Measurements from ENCODE around the gene TXNL4A. TPM values are rescaled to one million over a fixed set of nuclear protein-coding genes. Genes with fewer than 3 reads are reported as not detected.
A peak's percentile ranks its signal among the peaks of the same experiment; 100 is the strongest.

Gene TXNL4A
- total and polyA plus RNA-seq, 12 donors: 26.5 to 148 (median 91.5) TPM

- DNase-seq: peak in 6 of 7 donors; percentile 40 to 73 (median 53)
- Histone ChIP-seq H3K4me3 (no peak overlapping the region), H3K9me3 (replicated peaks in 1 of 3) (peaks cover 8 to 23% (median 10%) of the 10 kb centered on the region in 3 donors), H3K27me3 (no peaks in the 10 kb centered on the region), H3K36me3 (replicated peaks in 1 of 2) (no peaks in the 10 kb centered on the region), H3K27ac (peak overlapping the region in 2 of 5 donors; percentile 29 to 66), H3K4me1 (replicated peaks in 1 of 2) (peaks cover 0 to 17% of the 10 kb centered on the region in 2 donors)
- TF ChIP-seq CTCF (IDR thresholded peaks at IDR 0.05): no peak
- intact Hi-C loops (cut with DNase I): loop anchor here in 1 of 2 donors (10.0 kb wide), 1 partner anchor 60 kb away; no protein-coding TSS in a partner anchor
- 62 to 79% (median 67%) methylated on average over 8 of the region's 8 CpGs for WGBS, 4 donors
These were observed 53.9 kb downstream of the TXNL4A start for GRCh38 chr18:79934311-79935097.

GRCh38 chr18:79933765-79934164, 54.6 kb downstream of the TXNL4A start:
- WGBS, 4 donors: 78 to 84% (median 82%) methylated on average over 10 of the region's 10 CpGs
- Histone ChIP-seq H3K4me3 (no peak overlapping the region), H3K27ac (peak overlapping the region in 1 of 5 donors; percentile 66), H3K36me3 (replicated peaks in 1 of 2) (no peaks in the 10 kb centered on the region), H3K4me1 (replicated peaks in 1 of 2) (peaks cover 0 to 17% of the 10 kb centered on the region in 2 donors), H3K9me3 (replicated peaks in 1 of 3) (peaks cover 8 to 27% (median 12%) of the 10 kb centered on the region in 3 donors), H3K27me3 (no peaks in the 10 kb centered on the region)
- peak in 3 of 7 donors; percentile 13 to 36 (median 26) for DNase-seq
- intact Hi-C loops (cut with DNase I): loop anchor here in 1 of 2 donors (10.0 kb wide), 1 partner anchor 59 kb away; no protein-coding TSS in a partner anchor
- TF ChIP-seq CTCF (IDR thresholded peaks at IDR 0.05) (peak in 1 of 6 experiments; percentile 5), POLR2A (IDR thresholded peaks at IDR 0.05) (no peak)

- WGBS, 4 donors: 93 to 96% (median 94%) methylated on average over 3 of the region's 3 CpGs
- intact Hi-C loops (cut with DNase I): loop anchor here in 1 of 2 donors (10.0 kb wide), 1 partner anchor 58 kb away; no protein-coding TSS in a partner anchor
- no peak for TF ChIP-seq CTCF (IDR thresholded peaks at IDR 0.05)
- no peak for TF ChIP-seq POLR2A (IDR thresholded peaks at IDR 0.05)
These were observed 55.5 kb downstream of the TXNL4A start for GRCh38 chr18:79932907-79933306.

GRCh38 chr18:79931475-79931874, 56.9 kb downstream of the TXNL4A start:
- TF ChIP-seq CTCF (IDR thresholded peaks at IDR 0.05) (no peak), POLR2A (IDR thresholded peaks at IDR 0.05) (no peak)
- Histone ChIP-seq H3K27ac (no peak overlapping the region), H3K27me3 (no peaks in the 10 kb centered on the region), H3K36me3 (replicated peaks in 1 of 2) (no peaks in the 10 kb centered on the region), H3K9me3 (replicated peaks in 1 of 3) (peaks cover 8 to 27% (median 12%) of the 10 kb centered on the region in 3 donors), H3K4me1 (replicated peaks in 1 of 2) (peaks cover 0 to 17% of the 10 kb centered on the region in 2 donors), H3K4me3 (no peak overlapping the region)
- WGBS, 4 donors: 92 to 100% (median 98%) methylated on average over 2 of the region's 2 CpGs
- peak in 2 of 7 donors; percentile 2 to 29 for DNase-seq
- intact Hi-C loops (cut with DNase I): loop anchor here in 1 of 2 donors (10.0 kb wide), 1 partner anchor 57 kb away; no protein-coding TSS in a partner anchor

More at GRCh38 chr18:79932907-79933306, 55.5 kb downstream of the TXNL4A start:
- H3K9me3 ChIP-seq (replicated peaks in 1 of 3): peaks cover 8 to 27% (median 12%) of the 10 kb centered on the region in 3 donors
- no peaks in the 10 kb centered on the region for H3K36me3 ChIP-seq (replicated peaks in 1 of 2)
- no peak overlapping the region for H3K27ac ChIP-seq
- DNase-seq: no peak
- peaks cover 0 to 17% of the 10 kb centered on the region in 2 donors for H3K4me1 ChIP-seq (replicated peaks in 1 of 2)
- no peaks in the 10 kb centered on the region for H3K27me3 ChIP-seq
- no peak overlapping the region for H3K4me3 ChIP-seq
